ENCODE data around the gene DMD.

GRCh38 chrX:31199840-31200114, 2011.6 kb downstream of the DMD start:
- no peak for TF ChIP-seq EZH2phosphoT487 (IDR thresholded peaks at IDR 0.05; ENCODE audit: borderline replicate concordance)
- TF ChIP-seq CTCF (conservative IDR thresholded peaks at IDR 0.05; ENCODE audit: low read length), result no peak
